RWPE1 (cell line): ENCODE data around the gene RALY.
A peak's percentile ranks its signal among the peaks of the same experiment; 100 is the strongest.
"Not testable (repeated sequence)": the region's sequence is repeated elsewhere in the genome, so short reads cannot be mapped to it uniquely, and the experiment has no call there.

ENCODE experiments used
- CTCF ChIA-PET: fragments of 350-600 bp; sonication (Branson Sonifier 250); formaldehyde crosslinking; extraction: SDS; loops from one replicate; lab custom pipeline; 2021; lab: Yijun Ruan, JAX
- POLR2A ChIA-PET: fragments of 400-600 bp; formaldehyde crosslinking; extraction: SDS; loops from one replicate; lab custom pipeline; 2020; ENCODE audit warnings: antibody characterized with exemption; ENCODE audit not compliant: low non-redundant PET; lab: Yijun Ruan, JAX
- DNase-seq: peaks from one replicate; pipeline ENCODE4 v3.0.0; 2012; ENCODE audit warnings: low spot score
- H3K27ac ChIP-seq: fragments of 450-650 bp; 2 replicates; pipeline ENCODE4 v1.5.1; 2017
- CTCF ChIP-seq: fragments of 450-650 bp; conservative IDR thresholded peaks from 2 replicates; pipeline ENCODE4 v1.5.1; 2017; ENCODE audit warnings: low read depth, mild to moderate bottlenecking

The RALY gene

GRCh38 chr20:34023937-34024722 lies 30.4 kb downstream of the RALY start:
- no peak for DNase-seq
- POLR2A ChIA-PET = no interaction called here
- no peak overlapping the region for H3K27ac ChIP-seq
- no peak for TF ChIP-seq CTCF
- CTCF ChIA-PET = interaction anchor here (0.7 to 1.3 kb wide), 2 partner anchors 370 to 792 kb away, joined by 3 read pairs; no protein-coding TSS in a partner anchor

- TF ChIP-seq CTCF = no peak
- no peak for DNase-seq
- POLR2A ChIA-PET = interaction anchor here (0.6 kb wide), 1 partner anchor 11 kb away, joined by 3 read pairs; no protein-coding TSS in a partner anchor
- CTCF ChIA-PET = interaction anchor here (0.6 to 1.3 kb wide), 5 partner anchors 10 to 371 kb away, joined by 3 to 7 read pairs (median 3); no protein-coding TSS in a partner anchor
- peak overlapping the region; percentile 9; the same call in 1 of the 2 replicates for H3K27ac ChIP-seq
These were observed 31.1 kb downstream of the RALY start for GRCh38 chr20:34024723-34025351.

GRCh38 chr20:34028013-34028412 lies 34.3 kb downstream of the RALY start:
- POLR2A ChIA-PET, DNase-seq, H3K27ac ChIP-seq: not testable (repeated sequence)
- CTCF ChIA-PET = interaction anchor here (0.5 to 0.6 kb wide), 2 partner anchors 240 to 358 kb away, joined by 3 to 7 read pairs; no protein-coding TSS in a partner anchor

- POLR2A ChIA-PET = no interaction called here
- no peak overlapping the region for H3K27ac ChIP-seq
- CTCF ChIA-PET = no interaction called here
- no peak for TF ChIP-seq CTCF
- no peak for DNase-seq
These were observed 35.7 kb downstream of the RALY start for GRCh38 chr20:34029415-34029814.

GRCh38 chr20:34030456-34030855 lies 36.7 kb downstream of the RALY start:
- ChIA-PET CTCF (interaction anchor here (0.7 kb wide), 1 partner anchor 238 kb away, joined by 4 read pairs; no protein-coding TSS in a partner anchor), POLR2A (no interaction called here)
- no peak overlapping the region for H3K27ac ChIP-seq
- no peak for TF ChIP-seq CTCF
- DNase-seq = no peak

- POLR2A ChIA-PET = no interaction called here
- no peak for TF ChIP-seq CTCF
- DNase-seq = no peak
- H3K27ac ChIP-seq = no peak overlapping the region
- CTCF ChIA-PET = interaction anchor here (1.6 kb wide), 1 partner anchor 11 kb away, joined by 6 read pairs; no protein-coding TSS in a partner anchor
These were observed 40.2 kb downstream of the RALY start for GRCh38 chr20:34033903-34034302.
